Measurements from ENCODE around the gene WDR88. TPM values are rescaled to one million over a fixed set of nuclear protein-coding genes. Genes with fewer than 3 reads are reported as not detected.

WDR88 gene
- total RNA-seq, 1 donor from 2014 or later: not detected

- no peaks in the 10 kb centered on the region for H3K27me3 ChIP-seq
- no peak overlapping the region for H3K4me3 ChIP-seq
- DNase-seq (ENCODE audit: extremely low spot score in 2 of 2): no peak
- no peaks in the 10 kb centered on the region for H3K4me1 ChIP-seq
- H3K27ac ChIP-seq: no peak overlapping the region
- TF ChIP-seq CTCF (IDR thresholded peaks at IDR 0.05) (no peak), POLR2A (IDR thresholded peaks at IDR 0.05) (no peak), POLR2AphosphoS5 (IDR thresholded peaks at IDR 0.05; ENCODE audit: insufficient read depth in 1 of 2, low read depth in 1 of 2) (no peak)
- H3K36me3 ChIP-seq: peaks cover 0 to 66% of the 10 kb centered on the region in 2 donors
- intact Hi-C loops (cut with DNase I): no loop called here
- no peaks in the 10 kb centered on the region for H3K9me3 ChIP-seq
These were observed 29.0 kb upstream of the WDR88 start for GRCh38 chr19:33102893-33103292.

- no peaks in the 10 kb centered on the region for H3K4me1 ChIP-seq
- intact Hi-C loops (cut with DNase I): no loop called here
- no peaks in the 10 kb centered on the region for H3K9me3 ChIP-seq
- DNase-seq (ENCODE audit: extremely low spot score in 2 of 2): no peak
- H3K4me3 ChIP-seq: no peak overlapping the region
- TF ChIP-seq POLR2A (IDR thresholded peaks at IDR 0.05) (no peak), CTCF (IDR thresholded peaks at IDR 0.05) (no peak), POLR2AphosphoS5 (IDR thresholded peaks at IDR 0.05; ENCODE audit: insufficient read depth in 1 of 2, low read depth in 1 of 2) (no peak)
- H3K27ac ChIP-seq: no peak overlapping the region
- H3K36me3 ChIP-seq: peaks cover 0 to 79% of the 10 kb centered on the region in 2 donors
- no peaks in the 10 kb centered on the region for H3K27me3 ChIP-seq
These were observed 23.8 kb upstream of the WDR88 start for GRCh38 chr19:33108161-33108560.

GRCh38 chr19:33110137-33110910 lies 21.6 kb upstream of the WDR88 start:
- no peaks in the 10 kb centered on the region for H3K27me3 ChIP-seq
- peaks cover 0 to 80% of the 10 kb centered on the region in 2 donors for H3K36me3 ChIP-seq
- intact Hi-C loops (cut with DNase I): no loop called here
- TF ChIP-seq POLR2A (IDR thresholded peaks at IDR 0.05) (no peak), CTCF (IDR thresholded peaks at IDR 0.05) (no peak), POLR2AphosphoS5 (IDR thresholded peaks at IDR 0.05; ENCODE audit: insufficient read depth in 1 of 2, low read depth in 1 of 2) (no peak)
- H3K27ac ChIP-seq: no peak overlapping the region
- no peaks in the 10 kb centered on the region for H3K9me3 ChIP-seq
- no peak for DNase-seq (ENCODE audit: extremely low spot score in 2 of 2)
- H3K4me1 ChIP-seq: no peaks in the 10 kb centered on the region
- H3K4me3 ChIP-seq: no peak overlapping the region

- intact Hi-C loops (cut with DNase I): no loop called here
- Histone ChIP-seq H3K9me3 (no peaks in the 10 kb centered on the region), H3K27ac (no peak overlapping the region), H3K36me3 (peaks cover 0 to 89% of the 10 kb centered on the region in 2 donors), H3K27me3 (no peaks in the 10 kb centered on the region), H3K4me1 (no peaks in the 10 kb centered on the region), H3K4me3 (no peak overlapping the region)
- TF ChIP-seq POLR2A (IDR thresholded peaks at IDR 0.05): no peak
- no peak for TF ChIP-seq CTCF (IDR thresholded peaks at IDR 0.05)
- no peak for TF ChIP-seq POLR2AphosphoS5 (IDR thresholded peaks at IDR 0.05; ENCODE audit: insufficient read depth in 1 of 2, low read depth in 1 of 2)
- DNase-seq (ENCODE audit: extremely low spot score in 2 of 2): no peak
These were observed 20.3 kb upstream of the WDR88 start for GRCh38 chr19:33111587-33111986.

GRCh38 chr19:33114312-33114711 lies 17.6 kb upstream of the WDR88 start:
- Histone ChIP-seq H3K4me3 (no peak overlapping the region), H3K9me3 (no peaks in the 10 kb centered on the region), H3K4me1 (no peaks in the 10 kb centered on the region), H3K27ac (no peak overlapping the region), H3K36me3 (peaks cover 0 to 90% of the 10 kb centered on the region in 2 donors), H3K27me3 (no peaks in the 10 kb centered on the region)
- TF ChIP-seq POLR2AphosphoS5 (IDR thresholded peaks at IDR 0.05; ENCODE audit: insufficient read depth in 1 of 2, low read depth in 1 of 2) (no peak), CTCF (IDR thresholded peaks at IDR 0.05) (no peak), POLR2A (IDR thresholded peaks at IDR 0.05) (no peak)
- no peak for DNase-seq (ENCODE audit: extremely low spot score in 2 of 2)
- intact Hi-C loops (cut with DNase I): no loop called here

Data from vagina (tissue), 2 donors.